Activated T-cell treated with anti-CD3 and anti-CD28 coated beads for 24 hours (primary cell): ENCODE data around the gene CCDC89.

Experiments
- DNase-seq: peaks from one replicate; pipeline ENCODE4 v3.0.0-alpha.2; 2020; ENCODE audit warnings: low read depth

CCDC89 gene

DNA sequence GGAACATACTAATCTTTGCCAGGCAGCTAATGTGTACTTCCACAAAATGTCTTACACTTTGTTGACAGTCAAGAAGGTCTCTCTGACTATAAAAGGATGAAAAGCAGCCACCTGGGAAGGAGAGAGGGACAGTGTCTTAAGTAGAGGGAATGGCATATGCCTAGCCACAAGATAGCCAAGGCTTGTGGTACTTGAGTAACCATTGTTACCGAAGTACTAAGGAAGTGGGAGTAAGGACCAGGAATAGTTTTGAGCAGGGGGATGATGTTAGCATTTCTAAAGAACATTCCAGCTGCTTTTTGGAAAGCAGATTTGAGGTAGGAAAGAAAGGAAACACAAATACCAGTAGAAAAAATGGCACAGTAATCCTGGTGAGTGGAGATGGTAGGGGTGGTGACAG is 34.9 kb downstream of the CCDC89 start:
- no peak for DNase-seq

DNA sequence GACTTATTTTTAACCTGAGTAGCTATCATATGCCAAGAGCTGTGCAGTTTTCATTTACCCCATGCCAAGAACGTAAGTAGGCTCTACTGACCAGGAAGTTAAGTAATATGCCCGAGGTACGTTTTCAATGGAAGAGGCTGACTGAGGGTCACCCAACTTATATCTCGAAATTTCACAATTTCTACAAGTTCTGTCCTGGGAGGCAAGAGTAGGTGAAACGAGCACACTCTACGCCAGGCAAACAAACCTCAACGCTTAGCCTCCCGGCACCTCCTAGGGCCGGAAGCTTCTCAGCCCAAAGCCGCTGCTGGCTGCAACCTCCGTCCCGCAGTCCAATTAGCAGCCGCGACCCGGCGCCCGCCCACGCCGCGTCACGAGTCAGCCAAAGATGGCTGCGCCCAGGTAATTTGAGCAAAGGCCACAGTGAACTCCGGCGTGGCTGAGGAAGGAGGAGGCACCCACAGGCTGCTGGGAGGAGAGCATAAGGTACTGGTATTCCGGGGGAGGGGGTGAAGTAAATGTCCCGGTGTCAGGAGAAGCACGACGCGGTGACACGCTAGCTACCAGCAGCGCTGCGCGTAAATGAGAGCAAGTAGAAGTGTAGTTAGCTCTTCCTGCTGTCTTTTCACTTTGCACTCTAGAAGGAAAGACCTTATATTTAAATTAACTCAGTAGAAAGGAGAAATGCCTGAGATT is 38.2 kb downstream of the CCDC89 start, which contains the start of gene TMEM126A:
Gene TMEM126A, plus strand, starts transcription at position 364 of the 696 bp plus-strand sequence. CDS start 2,289 bp downstream, outside the sequence.
- DNase-seq: peak; percentile 87

DNA sequence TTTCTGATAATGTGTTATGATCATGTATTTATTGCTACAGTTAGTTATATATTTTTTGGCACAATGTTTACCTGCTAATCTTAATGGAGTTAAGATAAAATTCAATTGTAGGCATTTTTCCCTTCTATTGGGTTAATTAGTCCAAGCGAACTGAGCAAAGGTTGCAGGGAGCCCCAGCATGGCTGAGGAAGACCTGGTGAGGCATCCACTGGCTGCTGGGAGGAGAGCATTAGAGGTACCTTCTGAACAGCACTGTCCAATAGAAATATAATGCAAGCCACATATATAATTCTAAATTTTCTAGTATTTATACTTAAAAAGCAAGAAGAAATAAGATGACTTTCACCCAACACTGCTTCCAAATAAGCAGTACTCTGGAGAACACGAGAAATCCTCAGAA is 38.9 kb downstream of the CCDC89 start:
- no peak for DNase-seq

DNA sequence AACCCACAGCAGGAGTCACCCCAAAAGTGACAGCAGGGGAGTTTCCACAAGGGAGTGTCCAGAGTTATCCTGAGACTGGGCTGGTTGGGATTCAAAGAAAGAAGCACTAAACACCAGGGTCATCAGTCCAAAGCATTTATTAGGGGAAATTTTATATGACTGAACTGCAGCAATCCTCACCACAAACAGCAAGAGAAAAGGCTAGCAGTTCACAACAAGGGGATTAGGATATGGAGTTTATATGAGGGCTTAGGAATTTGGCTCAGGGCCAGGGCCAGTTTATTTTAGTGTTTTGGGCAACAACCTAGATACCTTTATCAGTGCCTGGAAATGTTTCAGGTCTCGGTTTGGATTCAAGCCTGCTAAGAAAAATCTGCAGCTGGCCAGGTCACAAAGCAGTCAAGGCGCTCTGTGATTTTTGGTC is 42.8 kb downstream of the CCDC89 start:
- no peak for DNase-seq

DNA sequence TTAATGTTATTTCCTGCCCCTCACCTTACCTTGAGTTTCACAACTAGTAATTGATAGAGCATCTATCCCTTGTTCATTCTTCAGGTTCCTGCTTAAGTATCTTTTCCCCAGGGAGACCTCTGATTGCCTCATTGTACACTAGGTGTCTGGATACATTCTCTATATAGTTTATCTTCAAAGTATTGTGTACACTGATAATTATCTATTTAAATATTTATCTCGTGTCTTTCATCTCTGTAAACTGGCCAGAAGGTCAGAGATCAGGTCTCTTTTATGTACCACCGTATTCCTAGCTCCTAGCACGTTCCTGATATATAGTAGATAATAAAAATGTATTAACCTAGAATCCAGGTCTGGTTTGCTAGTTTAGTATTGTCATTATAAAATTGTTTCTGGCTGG is 51.2 kb downstream of the CCDC89 start:
- DNase-seq: no peak
